GM19238 (cell line): ENCODE results near the gene HNRNPR.
"Not testable (repeated sequence)": the region's sequence is repeated elsewhere in the genome, so short reads cannot be mapped to it uniquely, and the experiment has no call there.

Experiments
- DNase-seq: peaks from one replicate; pipeline ENCODE4 v3.0.0; 2011; ENCODE audit warnings: low spot score; ENCODE audit not compliant: insufficient read length

HNRNPR gene

DNA sequence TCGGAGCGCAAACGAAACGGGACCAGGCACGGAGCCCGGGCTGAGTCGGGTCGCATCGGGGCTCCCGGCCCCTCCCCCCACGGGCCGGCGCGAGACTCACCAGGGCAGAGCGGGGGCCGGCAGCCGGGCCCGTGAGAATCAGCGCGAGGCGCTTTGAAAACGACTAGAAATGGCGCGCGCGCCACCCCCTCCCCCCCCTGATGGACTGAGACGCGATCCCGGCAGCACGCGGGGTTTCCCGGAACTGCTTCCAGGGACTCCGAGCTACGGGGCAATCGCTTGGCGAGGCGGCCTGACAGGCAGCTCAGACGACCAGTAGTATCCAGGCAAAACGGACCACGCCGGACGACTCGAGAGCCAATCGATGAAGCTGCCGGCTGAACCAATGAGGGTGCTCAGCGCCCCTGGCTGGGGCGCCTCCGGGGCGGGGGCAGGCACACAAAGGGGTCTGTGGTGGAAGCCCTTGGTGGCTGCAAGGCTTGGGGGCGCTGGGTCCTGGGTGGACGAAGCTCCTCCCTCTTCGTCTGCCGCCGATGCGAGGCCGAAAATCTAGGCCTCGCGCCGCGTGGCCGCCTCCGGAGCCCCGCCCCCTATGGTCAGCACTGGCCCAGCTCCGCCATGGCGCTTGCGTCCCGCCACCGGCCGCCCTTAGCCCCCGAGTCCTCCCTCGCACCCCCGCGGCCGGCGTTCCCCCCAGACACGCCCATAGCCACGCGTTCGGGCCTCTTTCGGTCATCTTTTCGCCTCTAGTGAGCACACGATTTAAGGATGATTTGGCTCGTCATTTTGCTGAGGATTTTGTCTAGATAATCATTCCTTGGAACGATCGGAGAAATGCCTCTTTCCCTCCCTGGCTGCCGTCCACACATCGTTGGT, at the start of gene HNRNPR:
HNRNPR (minus strand) TSS at position 174 of the 876 bp plus-strand sequence. CDS start 3,276 bp downstream, outside the sequence.
- peak; percentile 99 for DNase-seq

GRCh38 chr1:23393706-23394105, 49.6 kb upstream of the HNRNPR start:
- no peak for DNase-seq

DNA sequence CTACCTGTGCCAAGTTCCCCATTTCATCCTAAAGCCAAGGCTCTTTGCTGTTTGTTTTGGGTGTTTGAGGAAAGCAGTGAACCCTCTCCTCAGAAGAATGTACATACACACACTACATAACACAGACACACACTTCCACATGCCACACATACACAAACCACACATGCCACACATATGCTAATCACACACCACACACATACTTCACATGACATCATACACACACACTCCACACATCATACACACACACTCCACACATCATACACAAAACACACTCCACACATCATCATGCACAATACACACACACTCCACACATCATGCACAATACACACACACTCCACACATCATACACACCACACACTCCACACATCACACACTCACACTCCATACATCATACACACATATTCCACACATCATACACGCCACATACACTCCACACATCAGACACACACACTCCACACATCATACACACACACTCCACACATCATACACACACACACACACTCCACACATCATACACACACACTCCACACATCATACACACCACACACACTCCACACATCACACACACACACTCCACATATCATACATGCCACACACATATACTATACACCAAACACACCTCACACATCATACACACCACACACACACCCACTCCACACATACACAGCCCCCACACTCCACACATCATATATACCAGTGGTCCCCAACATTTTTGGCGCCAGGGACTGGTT, 48.2 kb upstream of the HNRNPR start:
- DNase-seq = no peak

DNA sequence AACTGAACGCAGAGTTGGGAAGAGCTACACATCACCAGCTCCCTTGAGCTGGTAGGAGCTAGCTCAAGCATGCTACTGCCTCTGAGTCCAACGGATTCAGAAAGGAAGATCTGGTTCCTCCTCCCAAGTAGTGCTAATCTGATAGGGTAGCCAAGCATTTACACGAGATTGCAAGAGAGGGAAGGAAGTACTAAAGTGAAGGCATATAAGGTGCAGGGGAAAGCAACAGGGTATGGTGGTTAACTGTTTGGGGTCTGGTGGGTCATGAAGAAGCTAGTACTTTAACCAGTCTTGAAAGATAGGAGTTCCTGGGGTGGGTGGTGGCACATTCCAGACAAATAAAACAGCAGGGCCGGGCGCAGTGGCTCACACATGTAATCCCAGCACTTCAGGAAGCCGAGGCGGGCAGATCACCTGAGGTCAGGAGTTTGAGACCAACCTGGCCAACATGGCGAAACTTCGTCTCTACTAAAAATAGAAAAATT, 45.8 kb upstream of the HNRNPR start:
- DNase-seq = no peak

DNA sequence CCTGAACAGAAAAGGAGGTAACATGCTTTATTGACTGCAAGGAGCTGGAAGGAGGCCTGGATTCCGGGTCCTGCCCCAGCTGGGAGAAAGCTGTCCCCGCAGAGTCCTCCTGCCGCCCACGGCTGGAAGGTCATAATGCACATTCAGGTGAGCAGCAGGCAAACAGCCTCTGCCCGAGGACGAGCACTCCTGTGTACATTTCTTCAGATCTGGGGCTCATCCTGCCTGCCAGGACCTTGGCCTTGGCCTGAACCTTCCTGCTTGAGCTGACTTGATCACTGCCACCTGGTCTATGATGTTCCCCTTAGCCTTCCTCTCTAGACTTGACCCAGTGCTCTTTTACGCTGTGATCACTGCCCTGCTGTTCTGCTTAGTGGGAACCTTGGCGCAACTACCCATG, 43.4 kb upstream of the HNRNPR start:
- DNase-seq = no peak

GRCh38 chr1:23385119-23385621, 41.1 kb upstream of the HNRNPR start:
- no peak for DNase-seq

DNA sequence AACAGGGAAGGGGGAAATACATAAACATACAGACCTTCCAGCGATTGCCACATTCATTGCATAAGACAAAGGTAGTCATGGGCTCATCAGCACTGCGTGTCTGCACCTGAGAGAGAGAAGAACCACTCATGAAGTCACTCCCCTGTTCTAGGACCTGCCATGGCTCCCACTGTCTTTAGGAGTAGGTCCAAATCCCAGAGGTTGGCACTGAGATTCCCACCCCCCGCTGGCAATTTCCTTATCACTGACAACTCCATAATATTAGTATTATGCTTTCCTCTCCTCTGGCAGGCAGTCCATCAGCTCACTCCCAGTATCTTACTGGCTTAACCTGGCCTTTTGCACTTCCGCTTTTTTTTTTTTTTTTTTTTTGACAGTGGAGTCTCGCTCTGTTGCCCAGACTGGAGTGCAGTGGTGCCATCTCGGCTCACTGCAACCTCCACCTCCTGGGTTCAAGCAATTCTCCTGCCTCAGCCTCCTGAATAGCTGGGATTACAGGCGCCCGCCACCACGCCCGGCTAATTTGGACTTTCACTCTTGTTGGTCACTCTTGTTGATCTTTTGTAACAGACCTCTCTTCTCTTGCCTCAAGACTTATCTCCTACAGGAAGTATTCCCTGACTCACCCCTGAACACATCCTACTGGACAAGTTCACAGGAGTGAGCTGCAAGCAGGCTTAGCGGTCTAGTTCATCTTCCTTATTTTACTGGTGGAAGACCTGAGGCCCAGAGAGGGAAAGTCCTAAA, 40.4 kb upstream of the HNRNPR start:
- no peak for DNase-seq

- no peak for DNase-seq
Observed at GRCh38 chr1:23383577-23384311, 39.7 kb upstream of the HNRNPR start.

DNA sequence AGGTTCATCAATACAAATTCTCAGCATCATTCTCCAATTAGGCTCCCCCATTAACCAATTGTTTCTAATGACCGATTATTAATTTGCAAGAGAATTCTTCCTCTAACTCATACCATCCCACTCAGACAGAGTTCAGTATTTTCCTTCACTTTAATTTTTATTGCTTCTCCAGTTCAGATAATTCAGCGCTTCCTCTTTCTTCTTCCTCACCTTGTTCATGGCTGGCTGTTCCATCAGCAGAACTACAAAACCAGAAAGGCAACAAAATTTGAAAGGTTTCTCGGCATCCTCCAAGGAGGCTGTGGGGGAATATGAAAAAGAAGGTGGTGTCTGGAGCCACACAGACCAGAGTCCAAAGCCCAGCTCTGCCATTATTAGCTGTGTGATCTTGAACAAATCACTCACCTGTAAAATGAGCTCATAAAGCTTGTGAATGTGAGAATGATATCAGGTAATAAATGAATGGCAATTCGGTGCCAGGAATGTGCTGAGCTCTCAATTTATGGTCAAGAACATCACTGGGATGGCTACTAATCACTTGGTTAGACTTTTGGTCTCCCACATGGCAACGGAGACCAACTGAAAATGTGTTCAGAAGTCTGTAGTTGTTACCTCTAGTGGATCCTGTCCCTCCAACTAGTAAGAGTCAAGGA, 37.3 kb upstream of the HNRNPR start:
- no peak for DNase-seq

DNA sequence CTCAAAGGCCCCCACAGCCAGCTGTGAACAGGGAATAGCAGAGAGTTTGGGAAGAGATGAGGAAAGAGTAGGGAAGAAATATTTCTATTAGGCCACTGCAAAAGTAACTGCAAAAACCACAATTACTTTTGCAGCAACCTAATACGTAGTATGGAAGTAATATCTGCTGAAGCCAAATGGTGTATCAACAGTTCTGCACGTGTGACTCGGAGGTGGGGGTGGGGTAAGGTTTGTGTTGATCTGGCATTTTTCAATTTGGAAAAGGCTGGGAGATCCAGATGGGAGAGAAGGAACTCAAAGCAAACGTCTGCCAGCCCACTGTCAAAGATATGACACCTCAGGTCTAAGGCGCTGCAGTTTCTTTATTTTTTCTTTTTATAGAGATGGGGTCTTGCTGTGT, 36.6 kb upstream of the HNRNPR start:
- DNase-seq = no peak

- DNase-seq = not testable (repeated sequence)
Observed at GRCh38 chr1:23380236-23380635, 36.2 kb upstream of the HNRNPR start.

DNA sequence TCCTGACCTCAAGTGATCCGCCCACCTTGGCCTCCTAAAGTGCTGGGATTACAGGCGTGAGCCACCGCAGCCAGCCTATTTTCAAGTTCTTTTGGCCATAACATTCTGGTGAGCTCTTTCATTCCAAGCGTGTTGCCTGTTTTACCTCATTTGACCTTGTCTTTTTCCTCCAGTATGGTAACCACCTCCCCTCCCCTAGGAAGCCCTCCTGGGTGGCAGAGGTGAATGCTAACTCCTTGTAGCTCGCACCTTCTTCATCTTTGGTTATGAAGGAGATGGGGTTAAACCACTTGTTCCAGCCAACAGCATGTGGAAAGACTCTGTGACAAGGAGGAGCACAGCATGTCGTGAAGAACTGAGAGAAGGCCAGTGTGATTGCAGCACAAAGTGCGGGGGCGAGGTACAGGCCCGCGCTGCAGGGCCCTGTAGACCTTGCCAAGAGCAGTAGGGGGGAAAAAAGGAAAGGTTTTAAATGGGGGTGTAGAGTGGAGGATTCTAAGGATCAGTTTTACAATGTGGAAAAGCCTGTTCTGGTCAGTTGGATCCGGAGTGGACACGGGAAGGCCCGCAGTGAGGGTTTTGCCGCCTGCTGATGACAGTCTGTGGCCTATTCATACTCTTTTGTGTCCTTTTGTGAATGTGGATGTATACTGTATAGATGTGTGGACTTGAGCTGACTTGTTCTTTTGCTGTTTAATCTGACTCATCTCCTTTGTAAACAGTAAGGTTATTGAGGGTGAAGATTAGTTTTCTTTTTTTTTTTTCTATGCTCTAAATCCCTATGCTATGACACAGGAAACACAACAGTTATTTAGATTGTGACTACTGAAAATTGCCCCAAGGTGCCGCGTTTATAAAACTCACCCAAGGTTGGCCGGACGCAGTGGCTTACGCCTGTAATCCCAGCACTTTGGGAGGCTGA, 33.1 kb upstream of the HNRNPR start:
- DNase-seq = no peak

- DNase-seq = not testable (repeated sequence)
Observed at GRCh38 chr1:23374079-23374735, 30.1 kb upstream of the HNRNPR start.

GRCh38 chr1:23371987-23372880, 28.1 kb upstream of the HNRNPR start:
- no peak for DNase-seq

- DNase-seq = no peak
Observed at GRCh38 chr1:23370709-23371584, 26.9 kb upstream of the HNRNPR start.

DNA sequence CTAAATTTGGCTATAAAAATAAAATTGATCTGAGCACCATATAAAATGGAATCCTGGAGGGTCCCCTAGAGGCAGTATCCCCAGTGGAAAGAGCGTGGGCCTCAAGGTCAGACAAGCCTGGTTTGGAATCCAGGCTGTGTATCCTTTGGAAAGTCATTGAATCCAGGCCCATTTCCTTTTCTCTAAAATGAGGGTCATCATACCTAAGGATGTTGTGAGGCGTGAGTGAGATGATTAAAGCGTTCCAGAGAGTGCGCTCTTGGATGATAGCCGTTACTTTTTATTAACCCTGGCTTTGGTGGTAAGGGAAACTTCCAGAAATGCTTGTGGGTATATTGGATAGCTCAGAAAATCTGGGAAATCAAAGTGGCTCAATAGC, 26.2 kb upstream of the HNRNPR start:
- no peak for DNase-seq
